GM12878 (cell line): ENCODE results near the gene TARBP1. TPM values are rescaled to one million over a fixed set of nuclear protein-coding genes. Genes with fewer than 3 reads are reported as not detected.

Source experiments
- ATAC-seq: fragments of 200-7000 bp; cut with Tn5 transposase; 3 replicates; pipeline ENCODE4 v1.9.1; 2020; ENCODE audit warnings: mild to moderate bottlenecking, moderate library complexity
- BruUV-seq: library from RNA; stranded (reverse); fragments of 400-500 nt; replicated peaks from 2 replicates; lab custom pipeline; 2021; lab: Mats Ljungman, UMichigan
- CTCF ChIA-PET: fragments of 300-600 bp; sonication (Branson Sonifier 250); formaldehyde crosslinking; extraction: SDS; loops from one replicate; lab custom pipeline; 2021; ENCODE audit warnings: inconsistent platforms; lab: Yijun Ruan, JAX
- POLR2A ChIA-PET: fragments of 350-600 bp; formaldehyde crosslinking; extraction: SDS; loops from one replicate; lab custom pipeline; 2021; ENCODE audit warnings: inconsistent platforms; lab: Charles Lee
- RAD21 ChIA-PET: fragments of 300-600 bp; sonication (Branson Sonifier 250); formaldehyde crosslinking; loops from one replicate; lab custom pipeline; 2023; ENCODE audit warnings: antibody characterized with exemption; ENCODE audit not compliant: unreplicated experiment; lab: Charles Lee
- SMC1A ChIA-PET: fragments of 300-600 bp; sonication (Branson Sonifier 250); formaldehyde crosslinking; loops from one replicate; lab custom pipeline; 2023; ENCODE audit not compliant: unreplicated experiment, uncharacterized antibody; lab: Charles Lee
- DNase-seq: peaks from one replicate; pipeline ENCODE4 v3.0.0-alpha.2; 2011; ENCODE audit warnings: low read depth, low spot score
- FAIRE-seq: peaks from 3 replicates; lab custom pipeline; 2011; peaks lifted over from hg19 to GRCh38; lab: Jason Lieb, UNC
- H2AFZ ChIP-seq: 2 replicates; pipeline ENCODE4 v1.6.0; 2011; ENCODE audit warnings: low read depth, low read length, control low read depth; ENCODE audit not compliant: control insufficient read depth
- H3K27ac ChIP-seq: 2 replicates; pipeline ENCODE4 v1.5.1; 2011; ENCODE audit warnings: control low read depth; ENCODE audit not compliant: control insufficient read depth, insufficient read depth
- H3K27me3 ChIP-seq, 2 experiments: replicated peaks in 1 of 2; 2 replicates each; pipeline versions ENCODE4 v1.6.0 to v1.6.1; 2011; ENCODE audit warnings: low read length in 1 of 2; ENCODE audit not compliant: control insufficient read depth in 2 of 2, insufficient read depth in 2 of 2
- H3K36me3 ChIP-seq, 2 experiments: 2 replicates each; pipeline ENCODE4 v1.5.1; 2011; ENCODE audit warnings: low read length in 1 of 2; ENCODE audit not compliant: control insufficient read depth in 2 of 2, insufficient read depth in 2 of 2
- H3K4me1 ChIP-seq: 2 replicates; pipeline ENCODE4 v1.6.1; 2011; ENCODE audit warnings: mild to moderate bottlenecking, low read length, moderate library complexity, mixed read lengths; ENCODE audit not compliant: control insufficient read depth, insufficient read depth
- H3K4me2 ChIP-seq: 2 replicates; pipeline ENCODE4 v1.6.0; 2011; ENCODE audit warnings: control low read depth; ENCODE audit not compliant: control insufficient read depth, insufficient read depth
- H3K4me3 ChIP-seq: fragments of 200-600 bp; sonication (generic); 2 replicates; pipeline ENCODE4 v1.5.1; 2016
- H3K79me2 ChIP-seq: 2 replicates; pipeline ENCODE4 v1.6.0; 2011; ENCODE audit warnings: low read length; ENCODE audit not compliant: control insufficient read depth, insufficient read depth
- H3K9ac ChIP-seq: 2 replicates; pipeline ENCODE4 v1.8.0; 2011; ENCODE audit warnings: low read length, control low read depth, mixed read lengths; ENCODE audit not compliant: control insufficient read depth, insufficient read depth
- H3K9me3 ChIP-seq: replicated peaks from 3 replicates; pipeline ENCODE4 v1.5.1; 2011; ENCODE audit warnings: mild to moderate bottlenecking, low read length; ENCODE audit not compliant: control insufficient read depth, insufficient read depth
- H4K20me1 ChIP-seq: 2 replicates; pipeline ENCODE4 v1.6.0; 2011; ENCODE audit not compliant: control insufficient read depth, insufficient read depth
- CBX3 ChIP-seq: fragments of 200-600 bp; sonication (generic); IDR thresholded peaks from 2 replicates; pipeline ENCODE4 v1.6.1; 2016; ENCODE audit warnings: low read depth, borderline replicate concordance
- DPF2 ChIP-seq: fragments of 450-650 bp; IDR thresholded peaks from 2 replicates; pipeline ENCODE4 v1.6.1; 2017; ENCODE audit warnings: mild to moderate bottlenecking
- JUND ChIP-seq: IDR thresholded peaks from 2 replicates; pipeline ENCODE4 v1.6.1; 2012; ENCODE audit warnings: low read depth, mild to moderate bottlenecking, low read length, improper control_type of control experiment, moderate library complexity
- MEF2B ChIP-seq: fragments of 450-650 bp; IDR thresholded peaks from 2 replicates; pipeline ENCODE4 v1.6.1; 2018; ENCODE audit warnings: mild to moderate bottlenecking, moderate library complexity; ENCODE audit not compliant: partially characterized antibody, poor library complexity, severe bottlenecking
- NFIC ChIP-seq: IDR thresholded peaks from 2 replicates; pipeline ENCODE4 v1.6.1; 2012; ENCODE audit warnings: low read depth, mild to moderate bottlenecking, inconsistent platforms, low read length, moderate library complexity
- NR2F1 ChIP-seq: fragments of 450-650 bp; conservative IDR thresholded peaks from 2 replicates; pipeline ENCODE4 v1.6.1; 2017; ENCODE audit warnings: mild to moderate bottlenecking
- TAF1 ChIP-seq: IDR thresholded peaks from 2 replicates; pipeline ENCODE4 v1.6.1; 2011; ENCODE audit warnings: mild to moderate bottlenecking, low read depth, low read length, borderline replicate concordance
- WGBS: methylation state at CpG from one replicate; pipeline ENCODE4 v1.1.6; 2016; ENCODE audit warnings: low lambda C conversion rate; ENCODE audit not compliant: insufficient replicate concordance, insufficient coverage; ENCODE audit errors: missing lambda C conversion rate; 5-methylcytosine and 5-hydroxymethylcytosine counted together
- in situ Hi-C: fragments of 300-500 bp; cut with MboI; formaldehyde crosslinking; loops from 9 replicates; pipeline ENCODE4 v1.14.3; 2018; ENCODE audit warnings: mixed read lengths
- intact Hi-C: fragments of 100-400 bp; cut with micrococcal nuclease; formaldehyde crosslinking; loops from one replicate; pipeline ENCODE4 v1.14.2; 2022; ENCODE audit not compliant: unreplicated experiment
- polyA plus RNA-seq, 11 experiments: library from polyadenylated mRNA; depleted of rRNA in 4 of 11; unstranded in 6 of 11; stranded (reverse) in 5 of 11; fragments of >200 nt; fragmentation: Nextera tagmentation in 4 of 11; fragmentation: Illumina TruSeq in 1 of 11; extraction: Ambion mirVana in 4 of 11; extraction: Trizol in 1 of 11; gene quantifications; 1 replicate in 1 of 11; 2 replicates in 10 of 11; pipeline versions ENCODE4 v1.2.1 to v1.2.3, GENCODE V29; 2011 to 2016; ENCODE audit warnings: inconsistent platforms in 2 of 11, missing spikeins in 2 of 11, low read depth in 1 of 11
- total RNA-seq, 4 experiments: library from RNA; depleted of rRNA in 3 of 4; stranded (reverse); fragments of >200 nt in 3 of 4; fragmentation: Illumina TruSeq in 1 of 4; extraction: Trizol in 1 of 4; gene quantifications; 2 replicates each; pipeline versions ENCODE4 v1.2.1 to v1.2.3, GENCODE V29; 2013 to 2021
- TF ChIP-seq, protein P1 (sequence below): IDR thresholded peaks from 2 replicates; pipeline ENCODE4 v1.6.1; 2012; ENCODE audit warnings: low read depth, low read length, improper control_type of control experiment

The TARBP1 gene
- total and polyA plus RNA-seq, 10 of the 15 experiments (the other 5 are each of a cell fraction or from before 2014, with no cell fraction given), result 10.8 to 94.4 (median 35.3) TPM

DNA sequence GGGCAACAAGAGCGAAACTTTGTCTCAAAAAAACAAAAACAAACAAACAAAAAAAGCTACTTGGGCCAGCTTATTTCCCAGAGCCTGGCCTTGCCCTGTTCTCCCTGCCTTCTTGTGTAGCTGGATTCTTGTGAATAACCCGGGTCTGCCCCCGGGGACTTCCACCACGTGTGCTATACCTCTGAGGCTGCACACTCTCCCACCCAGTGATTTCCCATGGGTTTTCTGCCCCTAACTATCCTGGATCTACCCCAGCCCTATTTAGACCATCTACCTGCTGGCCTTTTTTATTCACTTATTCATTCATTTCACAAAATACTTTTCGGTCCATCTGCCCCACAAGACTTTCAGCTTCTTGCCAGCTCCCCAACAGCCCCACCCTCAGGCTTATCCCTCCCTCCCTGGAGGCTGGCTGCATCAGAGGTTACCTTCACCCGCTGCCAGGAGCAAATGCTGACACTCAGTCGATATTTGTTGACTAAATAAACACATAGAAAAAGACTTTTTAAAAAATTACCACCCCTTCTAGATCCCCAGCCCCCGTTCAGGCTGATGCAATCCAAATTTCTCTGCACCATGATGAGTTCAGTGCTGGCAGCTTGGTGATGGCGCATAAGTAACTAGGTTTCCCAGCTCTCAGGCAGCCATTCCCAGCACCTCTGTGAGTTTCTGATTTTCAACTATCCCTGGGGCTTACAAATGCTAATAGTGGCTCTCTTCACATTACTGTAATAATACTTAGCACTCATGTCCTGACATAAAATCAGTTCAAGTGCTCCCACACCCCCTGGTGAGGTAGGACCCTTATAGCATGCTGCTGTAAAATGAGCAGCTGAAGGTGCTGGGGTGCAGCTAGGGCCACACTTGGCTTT, 30.7 kb upstream of the TARBP1 start:
- H4K20me1 ChIP-seq, result no peaks in the 10 kb centered on the region
- no peaks in the 10 kb centered on the region for H3K36me3 ChIP-seq
- peak overlapping the region; percentile 23; the same call in 1 of the 2 replicates for H2AFZ ChIP-seq
- ChIA-PET RAD21 (interaction anchor here (1.3 kb wide), 1 partner anchor 14 kb away, joined by 6 read pairs; no protein-coding TSS in a partner anchor), POLR2A (interaction anchor here (0.8 kb wide), 1 partner anchor 13 kb away, joined by 4 read pairs; no protein-coding TSS in a partner anchor), SMC1A (interaction anchor here (0.6 to 3.0 kb wide), 5 partner anchors 9 to 435 kb away, joined by 3 to 11 read pairs (median 3); no protein-coding TSS in a partner anchor), CTCF (interaction anchor here (0.7 to 2.0 kb wide), 4 partner anchors 9 to 22 kb away, joined by 4 to 7 read pairs (median 6); no protein-coding TSS in a partner anchor)
- no peaks in the 10 kb centered on the region for H3K79me2 ChIP-seq
- ATAC-seq, result peak; percentile 37
- WGBS, result 62% methylated on average over 9 of the region's 9 CpGs
- intact Hi-C loops (no loop called here), in situ Hi-C loops (no loop called here)
- peaks cover 3% of the 10 kb centered on the region; the same call in 2 of the 3 replicates for H3K9me3 ChIP-seq
- H3K27me3 ChIP-seq, result no peaks in the 10 kb centered on the region
- no peak overlapping the region for H3K4me2 ChIP-seq
- no peak overlapping the region for H3K9ac ChIP-seq
- H3K27ac ChIP-seq, result no peak overlapping the region
- FAIRE-seq, result no peak
- TF ChIP-seq NFIC (0 out of 2 replicates have a peak, but pooled peaks have one; percentile 19), NR2F1 (no peak), CBX3 (no peak), TAF1 (no peak), JUND (no peak), MEF2B (peak; percentile 59), DPF2 (no peak)
- TF ChIP-seq, protein P1, sequence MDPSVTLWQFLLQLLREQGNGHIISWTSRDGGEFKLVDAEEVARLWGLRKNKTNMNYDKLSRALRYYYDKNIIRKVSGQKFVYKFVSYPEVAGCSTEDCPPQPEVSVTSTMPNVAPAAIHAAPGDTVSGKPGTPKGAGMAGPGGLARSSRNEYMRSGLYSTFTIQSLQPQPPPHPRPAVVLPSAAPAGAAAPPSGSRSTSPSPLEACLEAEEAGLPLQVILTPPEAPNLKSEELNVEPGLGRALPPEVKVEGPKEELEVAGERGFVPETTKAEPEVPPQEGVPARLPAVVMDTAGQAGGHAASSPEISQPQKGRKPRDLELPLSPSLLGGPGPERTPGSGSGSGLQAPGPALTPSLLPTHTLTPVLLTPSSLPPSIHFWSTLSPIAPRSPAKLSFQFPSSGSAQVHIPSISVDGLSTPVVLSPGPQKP, result no peak
- no peak overlapping the region for H3K4me3 ChIP-seq
- no peaks in the 10 kb centered on the region for H3K4me1 ChIP-seq
- no TSS peak for BruUV-seq
- DNase-seq, result no peak
